GM21367 (cell line): ENCODE measurements around the gene THAP5.

Experiments
- ATAC-seq: cut with Tn5 transposase; IDR thresholded peaks from one replicate; pipeline ENCODE4 v1.9.1; 2021; ENCODE audit not compliant: unreplicated experiment

Gene THAP5

GRCh38 chr7:108569381-108570145 lies at the start of gene THAP5, which contains the start of gene DNAJB9:
Gene THAP5, minus strand, starts transcription at chr7:108569706. Its CDS starts 137 bp downstream, at chr7:108569569.
Gene DNAJB9, plus strand, starts transcription at chr7:108569874. Its CDS starts 1,853 bp downstream, at chr7:108571727.
- ATAC-seq: peak; percentile 94

GRCh38 chr7:108618056-108618455 lies 48.5 kb upstream of the THAP5 start:
- ATAC-seq: no peak

GRCh38 chr7:108614896-108615295 lies 45.4 kb upstream of the THAP5 start:
- no peak for ATAC-seq

- ATAC-seq: no peak
Observed at GRCh38 chr7:108613949-108614381, 44.5 kb upstream of the THAP5 start.

- ATAC-seq: peak; percentile 66
Observed at GRCh38 chr7:108613147-108613948, 43.8 kb upstream of the THAP5 start.

- ATAC-seq: no peak
Observed at GRCh38 chr7:108611268-108611667, 41.8 kb upstream of the THAP5 start.

- ATAC-seq: no peak
Observed at GRCh38 chr7:108609643-108610042, 40.1 kb upstream of the THAP5 start.

- ATAC-seq: no peak
Observed at GRCh38 chr7:108605559-108606201, 36.2 kb upstream of the THAP5 start.

GRCh38 chr7:108604307-108605077 lies 35.0 kb upstream of the THAP5 start:
- no peak for ATAC-seq

- ATAC-seq: no peak
Observed at GRCh38 chr7:108603656-108604306, 34.3 kb upstream of the THAP5 start.

- ATAC-seq: no peak
Observed at GRCh38 chr7:108600399-108600798, 30.9 kb upstream of the THAP5 start.

- ATAC-seq: no peak
Observed at GRCh38 chr7:108598914-108599580, 29.5 kb upstream of the THAP5 start.

- no peak for ATAC-seq
Observed at GRCh38 chr7:108598153-108598552, 28.6 kb upstream of the THAP5 start.

GRCh38 chr7:108596560-108596959 lies 27.1 kb upstream of the THAP5 start:
- no peak for ATAC-seq

- no peak for ATAC-seq
Observed at GRCh38 chr7:108592646-108593201, 23.2 kb upstream of the THAP5 start.

- ATAC-seq: no peak
Observed at GRCh38 chr7:108590606-108591005, 21.1 kb upstream of the THAP5 start.

GRCh38 chr7:108589874-108590273 lies 20.4 kb upstream of the THAP5 start:
- ATAC-seq: no peak

- no peak for ATAC-seq
Observed at GRCh38 chr7:108589199-108589598, 19.7 kb upstream of the THAP5 start.

- ATAC-seq: no peak
Observed at GRCh38 chr7:108586274-108586710, 16.8 kb upstream of the THAP5 start.
